ENCODE data around the gene CIC. TPM values are rescaled to one million over a fixed set of nuclear protein-coding genes. Genes with fewer than 3 reads are reported as not detected.
"Not testable (repeated sequence)": the region's sequence is repeated elsewhere in the genome, so short reads cannot be mapped to it uniquely, and the experiment has no call there.

The CIC gene
- total RNA-seq, 2 donors from 2014 or later: 47.8 to 54.6 TPM

DNA sequence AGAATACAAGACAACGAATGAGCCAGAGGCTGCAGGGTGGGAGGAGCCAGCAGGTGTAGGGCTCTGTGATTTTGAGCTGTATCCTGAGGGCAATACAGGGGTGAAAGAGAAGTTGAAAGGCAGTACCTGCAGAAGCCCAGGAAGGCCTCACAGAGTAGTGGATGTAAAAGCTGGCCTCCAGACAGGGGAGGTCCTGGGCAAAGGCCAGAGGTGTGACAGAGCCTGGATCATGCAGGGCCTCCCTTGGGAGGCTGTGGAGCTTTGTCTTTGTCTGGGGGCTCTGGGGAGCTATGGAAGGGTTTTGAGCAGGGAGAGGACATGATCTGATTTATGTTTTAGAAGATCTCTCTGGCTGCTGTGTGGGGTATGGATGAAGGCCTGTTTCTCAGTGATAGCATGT is 59.1 kb downstream of the CIC start:
- Histone ChIP-seq H3K9me3 (no peaks in the 10 kb centered on the region), H3K4me3 (no peak overlapping the region), H3K9ac (ENCODE audit: low read depth in 2 of 2, low read length in 2 of 2) (no peak overlapping the region), H3K36me3 (no peaks in the 10 kb centered on the region), H3K27ac (no peak overlapping the region), H3K27me3 (peaks cover 18% of the 10 kb centered on the region), H3K4me1 (peaks cover 4% of the 10 kb centered on the region)
- intact Hi-C loops (cut with DNase I): loop anchor here (10.0 kb wide), 2 partner anchors 67 to 193 kb away; partner anchors contain the start of genes CNFN and POU2F2
- DNase-seq: no peak
- TF ChIP-seq, protein P1, sequence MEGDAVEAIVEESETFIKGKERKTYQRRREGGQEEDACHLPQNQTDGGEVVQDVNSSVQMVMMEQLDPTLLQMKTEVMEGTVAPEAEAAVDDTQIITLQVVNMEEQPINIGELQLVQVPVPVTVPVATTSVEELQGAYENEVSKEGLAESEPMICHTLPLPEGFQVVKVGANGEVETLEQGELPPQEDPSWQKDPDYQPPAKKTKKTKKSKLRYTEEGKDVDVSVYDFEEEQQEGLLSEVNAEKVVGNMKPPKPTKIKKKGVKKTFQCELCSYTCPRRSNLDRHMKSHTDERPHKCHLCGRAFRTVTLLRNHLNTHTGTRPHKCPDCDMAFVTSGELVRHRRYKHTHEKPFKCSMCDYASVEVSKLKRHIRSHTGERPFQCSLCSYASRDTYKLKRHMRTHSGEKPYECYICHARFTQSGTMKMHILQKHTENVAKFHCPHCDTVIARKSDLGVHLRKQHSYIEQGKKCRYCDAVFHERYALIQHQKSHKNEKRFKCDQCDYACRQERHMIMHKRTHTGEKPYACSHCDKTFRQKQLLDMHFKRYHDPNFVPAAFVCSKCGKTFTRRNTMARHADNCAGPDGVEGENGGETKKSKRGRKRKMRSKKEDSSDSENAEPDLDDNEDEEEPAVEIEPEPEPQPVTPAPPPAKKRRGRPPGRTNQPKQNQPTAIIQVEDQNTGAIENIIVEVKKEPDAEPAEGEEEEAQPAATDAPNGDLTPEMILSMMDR (IDR thresholded peaks at IDR 0.05): no peak

DNA sequence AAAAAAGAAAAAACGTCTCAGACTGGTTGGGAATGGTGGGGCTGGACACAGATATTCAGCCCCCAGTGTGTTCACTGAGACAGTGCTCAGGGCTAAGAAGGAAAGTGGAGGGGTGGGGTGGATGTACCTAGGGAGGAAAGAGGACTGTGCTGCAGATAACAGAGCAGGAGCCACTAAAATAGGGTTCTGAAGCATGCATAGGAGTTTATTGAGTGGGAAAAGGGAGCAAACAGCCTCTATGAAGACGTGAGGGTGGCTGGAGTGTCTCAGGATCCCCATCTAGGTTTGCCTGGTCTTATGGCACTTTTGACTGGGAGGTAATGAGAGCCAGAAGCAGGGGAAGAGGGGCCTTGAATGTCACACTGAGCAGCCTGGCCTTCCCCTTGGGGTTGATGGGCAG is 59.8 kb downstream of the CIC start:
- no peak overlapping the region for H3K9ac ChIP-seq (ENCODE audit: low read depth in 2 of 2, low read length in 2 of 2)
- peaks cover 4% of the 10 kb centered on the region for H3K4me1 ChIP-seq
- TF ChIP-seq, protein P1 (IDR thresholded peaks at IDR 0.05): no peak
- no peak overlapping the region for H3K27ac ChIP-seq
- no peaks in the 10 kb centered on the region for H3K36me3 ChIP-seq
- peaks cover 11% of the 10 kb centered on the region for H3K27me3 ChIP-seq
- no peak for DNase-seq
- intact Hi-C loops (cut with DNase I): loop anchor here (10.0 kb wide), 2 partner anchors 66 to 194 kb away; partner anchors contain the start of genes CNFN and POU2F2
- H3K4me3 ChIP-seq: no peak overlapping the region
- H3K9me3 ChIP-seq: no peaks in the 10 kb centered on the region

DNA sequence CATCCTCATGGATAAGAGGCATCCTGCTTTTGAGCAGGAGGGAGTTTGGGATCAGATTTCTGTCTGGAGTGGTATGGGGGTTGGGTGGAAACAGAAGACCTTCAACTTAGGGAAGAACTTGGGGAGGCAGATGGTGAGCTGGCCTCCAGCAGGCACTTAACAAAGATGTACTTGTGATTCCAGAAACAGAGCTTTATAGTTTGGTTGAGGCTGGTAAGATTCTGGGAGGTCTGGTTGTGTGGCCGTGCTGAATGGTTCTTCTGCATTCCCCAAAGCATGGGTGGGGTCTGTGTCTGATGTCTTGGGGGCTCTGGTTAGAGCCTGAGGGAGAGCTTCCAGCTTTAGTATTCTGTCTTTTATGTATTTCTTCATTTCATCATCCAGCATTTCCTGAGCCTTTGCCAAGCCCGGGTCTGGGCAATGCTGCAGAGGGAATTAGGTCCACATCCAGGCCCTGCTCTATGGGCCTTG is 61.2 kb downstream of the CIC start:
- Histone ChIP-seq H3K9ac (ENCODE audit: low read depth in 2 of 2, low read length in 2 of 2) (no peak overlapping the region), H3K9me3 (no peaks in the 10 kb centered on the region)

DNA sequence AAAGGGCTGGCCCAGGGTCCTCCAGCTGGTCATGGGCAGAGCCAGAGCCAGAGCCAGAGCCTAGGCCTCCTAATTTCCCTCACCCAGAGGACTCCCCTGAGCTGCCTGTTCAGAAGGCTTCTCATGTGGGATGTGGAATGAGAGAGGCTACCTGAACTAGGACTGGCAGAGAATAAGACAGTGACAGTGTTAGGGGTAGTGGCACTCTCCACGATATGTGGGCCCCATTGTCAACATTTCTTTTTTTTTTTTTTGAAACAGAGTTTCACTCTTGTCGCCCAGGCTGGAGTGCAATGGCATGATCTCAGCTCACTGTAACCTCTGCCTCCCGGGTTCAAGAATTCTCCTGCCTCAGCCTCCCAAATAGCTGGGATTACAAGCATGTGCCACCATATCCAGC is 62.3 kb downstream of the CIC start:
- H3K27ac ChIP-seq; H3K27me3 ChIP-seq; H3K4me1 ChIP-seq; H3K9ac ChIP-seq (ENCODE audit: low read depth in 2 of 2, low read length in 2 of 2); H3K4me3 ChIP-seq; H3K36me3 ChIP-seq; intact Hi-C loops (cut with DNase I); DNase-seq; H3K9me3 ChIP-seq: not testable (repeated sequence)

More for the DNA sequence above, 61.2 kb downstream of the CIC start:
- H3K27me3 ChIP-seq: no peaks in the 10 kb centered on the region
- intact Hi-C loops (cut with DNase I): no loop called here
- no peak for DNase-seq
- TF ChIP-seq, protein P1 (IDR thresholded peaks at IDR 0.05): no peak
- peaks cover 4% of the 10 kb centered on the region for H3K4me1 ChIP-seq
- H3K27ac ChIP-seq: no peak overlapping the region
- H3K36me3 ChIP-seq: no peaks in the 10 kb centered on the region
- no peak overlapping the region for H3K4me3 ChIP-seq

GRCh38 chr19:42332059-42332458 is 63.0 kb downstream of the CIC start:
- Histone ChIP-seq H3K27ac (no peak overlapping the region), H3K4me3 (no peak overlapping the region), H3K27me3 (no peaks in the 10 kb centered on the region), H3K9ac (ENCODE audit: low read depth in 2 of 2, low read length in 2 of 2) (no peak overlapping the region), H3K36me3 (no peaks in the 10 kb centered on the region), H3K4me1 (no peaks in the 10 kb centered on the region), H3K9me3 (no peaks in the 10 kb centered on the region)
- TF ChIP-seq, protein P1 (IDR thresholded peaks at IDR 0.05): no peak
- no peak for DNase-seq
- intact Hi-C loops (cut with DNase I): no loop called here

- Histone ChIP-seq H3K27me3 (no peaks in the 10 kb centered on the region), H3K9ac (ENCODE audit: low read depth in 2 of 2, low read length in 2 of 2) (no peak overlapping the region), H3K4me3 (no peak overlapping the region), H3K36me3 (no peaks in the 10 kb centered on the region), H3K4me1 (no peaks in the 10 kb centered on the region), H3K9me3 (no peaks in the 10 kb centered on the region), H3K27ac (no peak overlapping the region)
- TF ChIP-seq, protein P1 (IDR thresholded peaks at IDR 0.05): no peak
- intact Hi-C loops (cut with DNase I): no loop called here
- no peak for DNase-seq
Measured at GRCh38 chr19:42333018-42333417, 64.0 kb downstream of the CIC start.
